GM12878 (cell line): ENCODE data around the gene AKR1C1. TPM values are rescaled to one million over a fixed set of nuclear protein-coding genes. Genes with fewer than 3 reads are reported as not detected.

ENCODE experiments used
- ATAC-seq: fragments of 200-7000 bp; cut with Tn5 transposase; 3 replicates; pipeline ENCODE4 v1.9.1; 2020; ENCODE audit warnings: mild to moderate bottlenecking, moderate library complexity
- BruUV-seq: library from RNA; stranded (reverse); fragments of 400-500 nt; replicated peaks from 2 replicates; lab custom pipeline; 2021; lab: Mats Ljungman, UMichigan
- CTCF ChIA-PET: fragments of 300-600 bp; sonication (Branson Sonifier 250); formaldehyde crosslinking; extraction: SDS; loops from one replicate; lab custom pipeline; 2021; ENCODE audit warnings: inconsistent platforms; lab: Yijun Ruan, JAX
- POLR2A ChIA-PET: fragments of 350-600 bp; formaldehyde crosslinking; extraction: SDS; loops from one replicate; lab custom pipeline; 2021; ENCODE audit warnings: inconsistent platforms; lab: Charles Lee
- RAD21 ChIA-PET: fragments of 300-600 bp; sonication (Branson Sonifier 250); formaldehyde crosslinking; loops from one replicate; lab custom pipeline; 2023; ENCODE audit warnings: antibody characterized with exemption; ENCODE audit not compliant: unreplicated experiment; lab: Charles Lee
- SMC1A ChIA-PET: fragments of 300-600 bp; sonication (Branson Sonifier 250); formaldehyde crosslinking; loops from one replicate; lab custom pipeline; 2023; ENCODE audit not compliant: unreplicated experiment, uncharacterized antibody; lab: Charles Lee
- DNase-seq: peaks from one replicate; pipeline ENCODE4 v3.0.0-alpha.2; 2011; ENCODE audit warnings: low read depth, low spot score
- FAIRE-seq: peaks from 3 replicates; lab custom pipeline; 2011; peaks lifted over from hg19 to GRCh38; lab: Jason Lieb, UNC
- H2AFZ ChIP-seq: 2 replicates; pipeline ENCODE4 v1.6.0; 2011; ENCODE audit warnings: low read depth, low read length, control low read depth; ENCODE audit not compliant: control insufficient read depth
- H3K27ac ChIP-seq: 2 replicates; pipeline ENCODE4 v1.5.1; 2011; ENCODE audit warnings: control low read depth; ENCODE audit not compliant: control insufficient read depth, insufficient read depth
- H3K27me3 ChIP-seq, 2 experiments: replicated peaks in 1 of 2; 2 replicates each; pipeline versions ENCODE4 v1.6.0 to v1.6.1; 2011; ENCODE audit warnings: low read length in 1 of 2; ENCODE audit not compliant: control insufficient read depth in 2 of 2, insufficient read depth in 2 of 2
- H3K36me3 ChIP-seq, 2 experiments: 2 replicates each; pipeline ENCODE4 v1.5.1; 2011; ENCODE audit warnings: low read length in 1 of 2; ENCODE audit not compliant: control insufficient read depth in 2 of 2, insufficient read depth in 2 of 2
- H3K4me1 ChIP-seq: 2 replicates; pipeline ENCODE4 v1.6.1; 2011; ENCODE audit warnings: mild to moderate bottlenecking, low read length, moderate library complexity, mixed read lengths; ENCODE audit not compliant: control insufficient read depth, insufficient read depth
- H3K4me2 ChIP-seq: 2 replicates; pipeline ENCODE4 v1.6.0; 2011; ENCODE audit warnings: control low read depth; ENCODE audit not compliant: control insufficient read depth, insufficient read depth
- H3K4me3 ChIP-seq: fragments of 200-600 bp; sonication (generic); 2 replicates; pipeline ENCODE4 v1.5.1; 2016
- H3K79me2 ChIP-seq: 2 replicates; pipeline ENCODE4 v1.6.0; 2011; ENCODE audit warnings: low read length; ENCODE audit not compliant: control insufficient read depth, insufficient read depth
- H3K9ac ChIP-seq: 2 replicates; pipeline ENCODE4 v1.8.0; 2011; ENCODE audit warnings: low read length, control low read depth, mixed read lengths; ENCODE audit not compliant: control insufficient read depth, insufficient read depth
- H3K9me3 ChIP-seq: replicated peaks from 3 replicates; pipeline ENCODE4 v1.5.1; 2011; ENCODE audit warnings: mild to moderate bottlenecking, low read length; ENCODE audit not compliant: control insufficient read depth, insufficient read depth
- H4K20me1 ChIP-seq: 2 replicates; pipeline ENCODE4 v1.6.0; 2011; ENCODE audit not compliant: control insufficient read depth, insufficient read depth
- BCLAF1 ChIP-seq: fragments of 450-650 bp; IDR thresholded peaks from 2 replicates; pipeline ENCODE4 v1.6.1; 2017; ENCODE audit warnings: antibody characterized with exemption, mild to moderate bottlenecking, moderate library complexity
- BHLHE40 ChIP-seq, 2 experiments: fragments of 450-650 bp in 1 of 2; IDR thresholded peaks; 2 replicates each; pipeline ENCODE4 v1.6.1; 2011 to 2017; ENCODE audit warnings: low read depth in 2 of 2, borderline replicate concordance in 1 of 2, improper control_type of control experiment in 1 of 2, low read length in 1 of 2, mild to moderate bottlenecking in 1 of 2
- CTCF ChIP-seq, 3 experiments: IDR thresholded peaks in 2 of 3; conservative IDR thresholded peaks in 1 of 3; 2 replicates each; pipeline ENCODE4 v1.5.1; 2011; ENCODE audit warnings: low read depth in 3 of 3, low read length in 3 of 3, mild to moderate bottlenecking in 3 of 3, control low read depth in 2 of 3, moderate library complexity in 2 of 3, inconsistent platforms in 1 of 3, mixed read lengths in 1 of 3; ENCODE audit not compliant: control insufficient read depth in 2 of 3, insufficient read depth in 1 of 3; ENCODE audit errors: extremely low read depth in 1 of 3
- EED ChIP-seq: sonication (generic); IDR thresholded peaks from 2 replicates; pipeline ENCODE4 v1.6.1; 2016; ENCODE audit warnings: antibody characterized with exemption, low read depth
- EP300 ChIP-seq, 2 experiments: fragments of 150-350 bp in 1 of 2; IDR thresholded peaks; 2 replicates each; pipeline ENCODE4 v1.6.1; 2011 to 2012; ENCODE audit warnings: low read depth in 2 of 2, low read length in 2 of 2, borderline replicate concordance in 1 of 2, improper control_type of control experiment in 1 of 2, inconsistent platforms in 1 of 2; ENCODE audit not compliant: control insufficient read depth in 1 of 2
- MXI1 ChIP-seq: fragments of 150-350 bp; IDR thresholded peaks from 2 replicates; pipeline ENCODE4 v1.6.1; 2011; ENCODE audit warnings: low read depth, mild to moderate bottlenecking, inconsistent platforms, low read length, improper control_type of control experiment
- POLR2A ChIP-seq: IDR thresholded peaks from 2 replicates; pipeline ENCODE4 v1.6.1; 2011; ENCODE audit warnings: low read depth, mild to moderate bottlenecking, low read length
- RAD21 ChIP-seq: IDR thresholded peaks from 2 replicates; pipeline ENCODE4 v1.6.1; 2011; ENCODE audit warnings: mild to moderate bottlenecking, low read depth, low read length, moderate library complexity; ENCODE audit not compliant: insufficient read depth
- RBBP5 ChIP-seq: fragments of 200-600 bp; sonication (generic); conservative IDR thresholded peaks from 2 replicates; pipeline ENCODE4 v1.6.1; 2016
- SKIL ChIP-seq: fragments of 450-650 bp; IDR thresholded peaks from 2 replicates; pipeline ENCODE4 v1.6.1; 2017; ENCODE audit warnings: mild to moderate bottlenecking, low read depth, inconsistent platforms; ENCODE audit not compliant: poor library complexity, severe bottlenecking
- SMARCA5 ChIP-seq: fragments of 450-650 bp; IDR thresholded peaks from 2 replicates; pipeline ENCODE4 v1.6.1; 2017; ENCODE audit warnings: mild to moderate bottlenecking
- SMC3 ChIP-seq: IDR thresholded peaks from 2 replicates; pipeline ENCODE4 v1.6.1; 2011; ENCODE audit warnings: low read length, improper control_type of control experiment, borderline replicate concordance
- TBL1XR1 ChIP-seq: IDR thresholded peaks from 2 replicates; pipeline ENCODE4 v1.6.1; 2012; ENCODE audit warnings: low read depth, low read length, improper control_type of control experiment
- WGBS: methylation state at CpG from one replicate; pipeline ENCODE4 v1.1.6; 2016; ENCODE audit warnings: low lambda C conversion rate; ENCODE audit not compliant: insufficient replicate concordance, insufficient coverage; ENCODE audit errors: missing lambda C conversion rate; 5-methylcytosine and 5-hydroxymethylcytosine counted together
- in situ Hi-C: fragments of 300-500 bp; cut with MboI; formaldehyde crosslinking; loops from 9 replicates; pipeline ENCODE4 v1.14.3; 2018; ENCODE audit warnings: mixed read lengths
- intact Hi-C: fragments of 100-400 bp; cut with micrococcal nuclease; formaldehyde crosslinking; loops from one replicate; pipeline ENCODE4 v1.14.2; 2022; ENCODE audit not compliant: unreplicated experiment
- polyA plus RNA-seq, 11 experiments: library from polyadenylated mRNA; depleted of rRNA in 4 of 11; unstranded in 6 of 11; stranded (reverse) in 5 of 11; fragments of >200 nt; fragmentation: Nextera tagmentation in 4 of 11; fragmentation: Illumina TruSeq in 1 of 11; extraction: Ambion mirVana in 4 of 11; extraction: Trizol in 1 of 11; gene quantifications; 1 replicate in 1 of 11; 2 replicates in 10 of 11; pipeline versions ENCODE4 v1.2.1 to v1.2.3, GENCODE V29; 2011 to 2016; ENCODE audit warnings: inconsistent platforms in 2 of 11, missing spikeins in 2 of 11, low read depth in 1 of 11
- total RNA-seq, 4 experiments: library from RNA; depleted of rRNA in 3 of 4; stranded (reverse); fragments of >200 nt in 3 of 4; fragmentation: Illumina TruSeq in 1 of 4; extraction: Trizol in 1 of 4; gene quantifications; 2 replicates each; pipeline versions ENCODE4 v1.2.1 to v1.2.3, GENCODE V29; 2013 to 2021

The AKR1C1 gene
- total and polyA plus RNA-seq, 10 of the 15 experiments (the other 5 are each of a cell fraction or from before 2014, with no cell fraction given): 0.05 to 1.2 (median 0.35) TPM; not detected in 6

- no peak overlapping the region for H3K4me2 ChIP-seq
- H3K27ac ChIP-seq: no peak overlapping the region
- POLR2A ChIA-PET: no interaction called here
- FAIRE-seq (no peak), ATAC-seq (no peak), DNase-seq (no peak)
- SMC1A ChIA-PET: no interaction called here
- H3K9me3 ChIP-seq: no peaks in the 10 kb centered on the region
- no peaks in the 10 kb centered on the region for H3K4me1 ChIP-seq
- H3K36me3 ChIP-seq: no peaks in the 10 kb centered on the region
- H3K27me3 ChIP-seq: no peaks in the 10 kb centered on the region
- TF ChIP-seq RAD21: no peak
- no peak for TF ChIP-seq SMC3
- no peak for TF ChIP-seq SKIL
- no peak for TF ChIP-seq EED
- TF ChIP-seq MXI1: no peak
- TF ChIP-seq RBBP5: no peak
- TF ChIP-seq CTCF (IDR thresholded peaks at IDR 0.05 in 2 of 3, conservative IDR thresholded peaks at IDR 0.05 in 1 of 3; ENCODE audit: control insufficient read depth in 2 of 3, extremely low read depth in 1 of 3, insufficient read depth in 1 of 3, low read depth in 3 of 3, low read length in 3 of 3): no peak
- TF ChIP-seq BHLHE40 (IDR thresholded peaks at IDR 0.05; ENCODE audit: borderline replicate concordance in 1 of 2, low read depth in 2 of 2, low read length in 1 of 2): no peak
- no peak for TF ChIP-seq SMARCA5
- TF ChIP-seq POLR2A: no peak
- no peak for TF ChIP-seq BCLAF1
- no peak for TF ChIP-seq TBL1XR1
- TF ChIP-seq EP300 (IDR thresholded peaks at IDR 0.05; ENCODE audit: borderline replicate concordance in 1 of 2, control insufficient read depth in 1 of 2, low read depth in 2 of 2, low read length in 2 of 2): no peak
- RAD21 ChIA-PET: interaction anchor here (1.1 kb wide), 1 partner anchor 135 kb away, joined by 4 read pairs; no protein-coding TSS in a partner anchor
- WGBS: 31% methylated on average over 10 of the region's 10 CpGs
- intact Hi-C loops (loop anchor here (5.0 kb wide), 1 partner anchor 137 kb away; no protein-coding TSS in a partner anchor), in situ Hi-C loops (no loop called here)
- H3K4me3 ChIP-seq: no peak overlapping the region
- no peaks in the 10 kb centered on the region for H4K20me1 ChIP-seq
- no peak overlapping the region for H2AFZ ChIP-seq
- CTCF ChIA-PET: interaction anchor here (3.8 kb wide), 1 partner anchor 134 kb away, joined by 13 read pairs; no protein-coding TSS in a partner anchor
- H3K79me2 ChIP-seq: no peaks in the 10 kb centered on the region
- no TSS peak for BruUV-seq
- H3K9ac ChIP-seq: no peak overlapping the region
These were observed 21.0 kb downstream of the AKR1C1 start for GRCh38 chr10:4984223-4984622.
